ENCODE data around the gene MDH2.
"Not testable (repeated sequence)": the region's sequence is repeated elsewhere in the genome, so short reads cannot be mapped to it uniquely, and the experiment has no call there.

Gene MDH2

DNA sequence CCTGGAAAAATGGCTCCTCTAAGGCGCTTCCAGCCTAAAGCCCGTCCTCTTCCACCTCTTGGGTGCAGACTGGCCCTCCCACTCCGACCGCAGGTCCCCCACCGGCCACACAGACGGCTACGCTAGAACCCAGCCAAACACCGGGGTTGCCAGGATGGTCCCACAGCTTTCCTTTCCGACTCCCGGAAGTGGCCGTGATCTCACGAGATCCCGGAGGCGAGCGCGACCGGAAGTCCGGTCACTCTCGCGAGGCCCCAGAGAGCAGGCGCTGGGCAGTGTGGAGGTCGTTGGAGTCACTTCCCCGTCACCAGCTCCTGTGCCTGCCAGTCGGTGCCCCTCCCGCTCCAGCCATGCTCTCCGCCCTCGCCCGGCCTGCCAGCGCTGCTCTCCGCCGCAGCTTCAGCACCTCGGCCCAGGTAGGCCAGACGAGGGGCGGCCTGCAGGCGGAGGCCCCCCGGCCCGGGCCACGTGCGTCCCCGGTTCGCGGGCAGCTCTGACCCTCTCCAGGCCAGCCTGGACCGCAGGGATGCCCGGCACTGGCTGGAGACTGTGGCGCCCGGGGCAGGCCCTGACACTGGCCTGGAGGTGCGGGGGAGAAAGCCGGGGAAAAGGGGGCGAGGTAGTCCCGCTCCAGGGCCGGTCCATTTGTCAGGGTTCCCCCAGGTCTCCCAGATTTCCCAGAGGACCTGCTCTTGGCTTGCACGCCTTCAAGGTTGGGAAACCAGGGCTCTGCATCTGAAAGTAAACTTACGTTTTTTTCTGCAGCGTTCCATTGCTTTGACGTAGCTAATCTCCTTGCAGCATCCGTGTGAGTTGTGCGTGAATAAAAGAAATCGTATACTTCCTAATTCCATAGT, at the start of gene MDH2, which contains the start of gene STYXL1:
Gene MDH2, plus strand, starts transcription at position 296 of the 857 bp plus-strand sequence. Its CDS starts 55 bp downstream, at position 351.
Gene STYXL1, minus strand, starts transcription at position 190 of the 857 bp plus-strand sequence. CDS start 17,477 bp downstream, outside the sequence.
- peak; percentile 99 for DNase-seq (ENCODE audit: low spot score)

- no peak for DNase-seq (ENCODE audit: low spot score)
Observed at GRCh38 chr7:76000566-76000965, 47.3 kb upstream of the MDH2 start.

- no peak for DNase-seq (ENCODE audit: low spot score)
Observed at GRCh38 chr7:76002139-76002538, 45.8 kb upstream of the MDH2 start.

- DNase-seq (ENCODE audit: low spot score), result no peak
Observed at GRCh38 chr7:76002822-76003221, 45.1 kb upstream of the MDH2 start.

GRCh38 chr7:76003351-76003750, 44.6 kb upstream of the MDH2 start:
- no peak for DNase-seq (ENCODE audit: low spot score)

DNA sequence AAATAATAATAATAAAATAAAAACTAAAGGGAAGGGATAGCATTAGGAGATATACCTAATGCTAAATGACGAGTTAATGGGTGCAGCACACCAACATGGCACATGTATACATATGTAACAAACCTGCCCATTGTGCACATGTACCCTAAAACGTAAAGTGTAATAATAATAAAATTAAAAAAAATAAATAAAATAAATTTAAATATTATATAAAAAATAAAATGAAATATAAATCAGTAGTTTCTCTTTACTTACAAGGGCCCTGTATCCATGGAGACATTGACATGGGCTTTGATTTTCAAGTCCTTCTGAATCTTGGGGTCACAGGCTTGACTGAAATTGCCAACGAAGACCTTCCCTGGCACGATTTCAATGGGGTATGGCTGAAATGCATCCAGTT, 42.9 kb upstream of the MDH2 start:
- DNase-seq (ENCODE audit: low spot score), result not testable (repeated sequence)

DNA sequence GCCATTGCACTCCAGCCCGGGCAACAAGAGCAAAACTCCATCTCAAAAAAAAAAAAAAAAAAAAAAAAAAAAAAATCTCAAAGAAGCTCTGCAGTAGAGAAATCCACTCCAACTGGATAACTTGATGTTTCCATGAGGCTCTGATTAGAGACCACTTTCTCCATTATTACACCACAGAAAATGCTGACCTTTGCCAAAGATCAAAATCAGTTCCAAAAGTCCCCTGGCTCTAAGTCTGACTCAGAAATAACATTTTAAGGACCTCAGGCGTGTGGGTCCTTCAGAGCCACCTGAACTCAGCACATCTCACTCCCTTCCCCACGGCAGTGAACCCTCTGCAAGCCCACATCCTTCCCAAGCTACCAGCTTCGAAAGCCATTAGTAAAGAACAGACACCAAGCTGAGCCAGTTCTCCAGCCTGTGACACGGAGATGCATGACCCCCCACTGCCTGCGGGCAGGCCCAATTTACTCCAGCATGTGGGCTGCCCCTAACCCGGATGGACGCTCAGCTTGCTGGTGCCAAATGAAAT, 39.7 kb upstream of the MDH2 start:
- no peak for DNase-seq (ENCODE audit: low spot score)

DNA sequence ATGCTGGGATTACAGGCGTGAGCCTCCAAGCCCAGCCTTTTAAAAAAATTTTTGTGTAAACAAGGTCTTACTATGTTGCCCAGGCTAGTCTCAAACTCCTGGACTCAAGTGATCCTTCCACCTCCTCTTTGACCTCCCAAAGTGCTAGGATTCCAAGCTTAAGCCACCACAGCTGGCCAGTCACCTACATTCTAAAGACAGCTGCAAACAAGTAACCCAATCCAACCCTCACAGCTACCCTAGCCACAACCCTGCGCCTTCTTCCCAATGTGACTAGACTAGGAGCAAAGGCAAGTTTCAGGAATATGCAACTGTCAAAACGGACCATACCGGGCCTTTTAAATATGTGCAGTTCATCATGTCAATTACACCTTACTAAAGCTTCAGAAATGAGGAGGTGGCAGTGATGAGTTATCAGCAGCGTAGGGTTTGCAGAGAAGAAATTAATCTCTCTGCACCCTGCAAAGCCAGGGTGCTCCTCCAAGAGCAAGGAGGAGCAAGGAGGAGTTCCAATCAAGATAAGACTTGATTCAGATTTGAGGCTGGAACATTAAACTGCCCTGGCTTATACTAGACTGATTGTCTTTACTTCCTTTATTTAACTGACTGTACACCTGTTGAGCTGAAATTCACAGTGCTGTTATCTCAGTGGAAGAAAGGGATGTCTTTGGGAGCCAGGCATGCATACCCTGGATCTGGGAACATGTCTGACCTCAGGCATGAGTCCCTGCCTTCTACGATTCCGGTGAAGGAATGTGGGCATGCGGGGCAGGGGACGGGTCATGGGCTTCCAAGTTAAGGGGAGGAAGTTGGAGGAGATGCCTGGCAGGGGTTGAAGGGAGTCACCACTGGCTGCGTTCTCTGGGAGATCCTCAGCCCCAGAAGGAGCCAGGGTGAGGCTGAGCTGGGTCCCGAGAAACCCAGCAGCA, 38.0 kb upstream of the MDH2 start:
- DNase-seq (ENCODE audit: low spot score), result no peak

GRCh38 chr7:76011442-76011861, 36.5 kb upstream of the MDH2 start:
- DNase-seq (ENCODE audit: low spot score), result no peak

GRCh38 chr7:76016191-76016947, 31.5 kb upstream of the MDH2 start:
- no peak for DNase-seq (ENCODE audit: low spot score)

DNA sequence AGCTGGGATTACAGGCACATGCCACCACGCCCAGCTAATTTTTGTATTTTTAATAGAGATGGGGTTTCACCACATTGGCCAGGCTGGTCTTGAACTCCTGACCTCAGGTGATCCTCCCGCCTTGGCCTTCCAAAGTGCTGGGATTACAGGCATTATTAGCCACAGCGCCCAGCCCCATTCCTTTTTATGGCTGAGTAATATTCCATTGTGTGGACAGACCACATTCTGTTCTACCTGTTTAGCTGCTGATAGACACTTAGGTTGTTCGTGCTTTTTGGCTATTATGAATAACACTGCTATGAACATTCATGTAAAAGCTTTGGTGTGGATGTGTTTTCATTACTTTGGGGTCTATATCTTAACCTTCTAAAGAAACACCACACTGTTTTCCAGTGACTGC, 29.4 kb upstream of the MDH2 start:
- not testable (repeated sequence) for DNase-seq (ENCODE audit: low spot score)

- peak; percentile 64 for DNase-seq (ENCODE audit: low spot score)
Observed at GRCh38 chr7:76020031-76020714, 27.7 kb upstream of the MDH2 start.

DNA sequence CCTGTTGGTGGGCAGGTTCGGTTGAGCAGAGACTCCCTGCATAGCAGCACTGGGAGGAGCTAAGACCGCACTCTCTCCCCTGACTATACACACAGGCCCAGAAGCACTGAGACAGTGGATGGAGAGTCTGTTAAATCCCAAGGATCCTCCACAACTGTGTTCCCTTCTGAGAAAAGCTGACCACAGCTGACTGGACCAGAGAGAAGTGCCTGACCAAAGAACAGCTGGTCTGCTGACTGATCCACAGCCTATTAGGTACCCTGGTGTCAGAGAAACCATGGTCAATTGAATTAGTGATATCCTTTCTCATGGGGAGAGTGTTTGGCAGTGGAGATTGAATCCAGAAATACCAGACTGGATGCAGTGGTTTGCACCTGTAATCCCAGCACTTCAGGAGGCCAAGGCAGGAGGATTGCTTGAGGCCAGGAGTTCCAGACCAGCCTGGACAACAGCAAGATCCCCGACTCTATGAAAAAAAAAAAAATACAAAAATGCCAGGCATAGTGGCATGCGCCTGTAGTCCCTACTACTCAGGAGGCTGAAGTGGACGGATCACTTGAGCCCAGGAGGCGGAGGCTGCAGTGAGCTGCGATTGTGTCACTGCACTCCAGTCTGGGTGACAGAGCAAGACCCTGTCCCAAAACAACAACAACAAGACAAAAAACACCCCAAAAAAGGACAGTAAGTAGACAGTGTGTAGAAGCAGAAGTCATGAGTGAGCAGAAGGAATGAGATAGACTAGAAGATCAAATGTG, 25.7 kb upstream of the MDH2 start:
- no peak for DNase-seq (ENCODE audit: low spot score)

DNA sequence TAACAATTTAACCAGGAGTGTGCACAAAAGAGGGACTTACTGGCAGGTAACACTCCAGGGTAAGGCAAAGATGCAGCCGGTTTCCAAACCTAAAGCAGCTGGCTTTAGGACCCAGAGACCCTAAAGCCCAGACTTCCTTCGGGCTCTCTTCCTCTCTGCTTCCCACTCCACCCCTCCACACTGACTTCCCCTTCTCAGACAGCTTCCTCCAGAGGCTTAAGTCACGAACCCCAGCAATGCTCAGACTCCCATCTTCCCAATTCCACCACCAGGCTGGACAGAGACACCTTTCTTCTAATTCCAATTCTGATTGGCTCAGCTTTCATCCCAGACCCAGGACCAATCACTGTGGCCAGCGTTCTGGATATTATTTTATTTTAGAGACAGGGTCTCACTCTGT, 24.9 kb upstream of the MDH2 start:
- DNase-seq (ENCODE audit: low spot score), result no peak

DNA sequence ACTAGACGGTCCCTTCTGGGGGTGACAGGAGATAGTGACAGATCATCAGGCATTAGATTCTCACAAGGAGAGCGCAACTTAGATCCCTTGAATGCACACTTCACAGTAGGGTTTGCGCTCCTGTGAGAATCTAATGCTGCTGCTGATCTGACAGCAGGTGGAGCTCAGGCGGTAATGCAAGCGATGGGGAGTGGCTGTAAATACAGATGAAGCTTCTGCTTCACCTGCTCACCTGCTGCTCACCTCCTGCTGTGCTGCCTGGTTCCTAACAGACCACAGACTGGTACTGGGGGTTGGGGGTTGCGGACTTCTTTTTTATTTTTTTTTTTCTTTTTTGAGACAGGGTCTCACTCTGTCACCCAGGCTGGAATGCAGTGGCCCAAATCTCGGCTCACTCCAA, 18.2 kb upstream of the MDH2 start:
- DNase-seq (ENCODE audit: low spot score), result peak; percentile 25

GRCh38 chr7:76031964-76032363, 15.9 kb upstream of the MDH2 start:
- no peak for DNase-seq (ENCODE audit: low spot score)

DNA sequence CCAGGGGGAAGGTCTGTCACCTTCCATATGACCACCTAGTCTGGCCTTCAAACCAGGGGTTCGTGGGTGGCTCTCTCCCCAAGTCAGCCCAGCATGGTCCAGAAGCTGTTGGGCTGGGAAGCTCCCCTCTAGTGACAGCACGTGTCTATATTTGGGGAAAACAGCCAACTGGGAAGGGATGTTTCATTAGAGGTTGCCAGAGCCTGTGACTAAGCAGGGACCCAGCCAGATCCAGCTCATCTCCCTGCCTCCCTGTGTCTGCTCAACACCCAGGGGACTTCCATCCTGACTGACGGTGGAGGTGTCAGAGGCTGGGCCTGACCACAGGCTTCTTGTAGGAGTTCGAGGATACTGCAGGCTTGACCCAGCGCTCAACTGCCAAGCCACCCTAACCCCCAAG, 10.6 kb upstream of the MDH2 start:
- DNase-seq (ENCODE audit: low spot score), result no peak

GRCh38 chr7:76040126-76040525, 7.8 kb upstream of the MDH2 start:
- DNase-seq (ENCODE audit: low spot score), result no peak

DNA sequence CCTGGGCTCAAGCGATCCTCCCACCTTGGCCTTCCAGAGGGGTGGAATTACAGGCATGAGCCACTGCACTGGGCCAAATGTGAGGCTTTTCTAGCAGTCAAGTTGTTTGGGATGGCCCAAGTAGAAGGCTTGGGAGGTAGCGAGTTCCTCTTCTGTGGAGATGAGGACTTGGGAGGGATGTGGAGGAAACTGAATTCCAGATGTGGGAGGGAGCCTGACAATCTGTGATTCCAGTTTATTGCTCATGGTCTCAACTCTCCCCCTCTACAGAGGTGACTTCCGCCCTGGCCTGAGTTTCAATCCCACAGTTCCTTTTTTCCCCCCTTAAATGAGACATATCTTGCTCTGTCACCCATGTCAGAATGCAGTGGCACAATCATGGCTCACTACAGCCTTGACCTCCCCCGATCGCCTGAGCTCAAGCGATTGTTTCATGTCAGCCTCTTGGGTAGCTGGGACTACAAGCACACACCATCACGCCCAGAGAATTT, 3.5 kb upstream of the MDH2 start:
- DNase-seq (ENCODE audit: low spot score), result no peak

DNA sequence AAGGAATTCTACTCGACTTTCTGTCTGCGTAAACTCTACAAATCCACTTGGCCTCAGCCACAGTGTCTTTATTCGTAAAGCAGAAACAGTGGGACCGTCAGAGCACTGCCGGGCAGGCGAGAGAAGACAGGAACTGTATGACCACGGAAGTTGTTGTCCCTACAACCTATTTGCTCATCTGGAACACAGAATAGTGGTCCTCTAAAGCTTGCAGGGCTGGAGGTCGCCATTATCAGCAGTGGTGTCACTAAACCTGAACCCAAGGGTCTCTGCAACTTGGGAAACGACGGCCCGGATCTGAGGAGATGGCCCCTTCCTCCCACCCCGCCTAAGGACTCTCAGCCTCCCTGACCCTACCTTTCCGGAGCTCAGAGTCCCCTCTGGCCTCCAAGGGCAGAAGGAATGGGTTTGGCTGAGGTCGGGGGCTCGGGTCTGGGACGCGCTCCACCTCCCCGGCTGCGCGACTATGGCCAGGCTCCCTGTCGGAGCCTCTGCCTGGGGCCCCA, 548 bp upstream of the MDH2 start:
- DNase-seq (ENCODE audit: low spot score), result peak; percentile 27
